Prostate gland (tissue), 2 donors: ENCODE measurements around the gene CD82.

Source experiments
- CTCF ChIP-seq, 4 experiments: fragments of 200-600 bp in 2 of 4; fragments of 450-650 bp in 2 of 4; sonication (generic) in 2 of 4; IDR thresholded peaks; 1 replicate in 3 of 4; 2 replicates in 1 of 4; pipeline ENCODE4 v1.5.1; 2016 to 2019; ENCODE audit warnings: antibody characterized with exemption in 4 of 4, mild to moderate bottlenecking in 2 of 4, moderate library complexity in 2 of 4
- POLR2A ChIP-seq: fragments of 450-650 bp; IDR thresholded peaks from one replicate; pipeline ENCODE4 v1.6.1; 2016; ENCODE audit warnings: antibody characterized with exemption, mild to moderate bottlenecking
- POLR2AphosphoS5 ChIP-seq: sonication (generic); formaldehyde crosslinking; IDR thresholded peaks from one replicate; pipeline ENCODE4 v1.6.1; 2017; ENCODE audit warnings: antibody characterized with exemption

DNA sequence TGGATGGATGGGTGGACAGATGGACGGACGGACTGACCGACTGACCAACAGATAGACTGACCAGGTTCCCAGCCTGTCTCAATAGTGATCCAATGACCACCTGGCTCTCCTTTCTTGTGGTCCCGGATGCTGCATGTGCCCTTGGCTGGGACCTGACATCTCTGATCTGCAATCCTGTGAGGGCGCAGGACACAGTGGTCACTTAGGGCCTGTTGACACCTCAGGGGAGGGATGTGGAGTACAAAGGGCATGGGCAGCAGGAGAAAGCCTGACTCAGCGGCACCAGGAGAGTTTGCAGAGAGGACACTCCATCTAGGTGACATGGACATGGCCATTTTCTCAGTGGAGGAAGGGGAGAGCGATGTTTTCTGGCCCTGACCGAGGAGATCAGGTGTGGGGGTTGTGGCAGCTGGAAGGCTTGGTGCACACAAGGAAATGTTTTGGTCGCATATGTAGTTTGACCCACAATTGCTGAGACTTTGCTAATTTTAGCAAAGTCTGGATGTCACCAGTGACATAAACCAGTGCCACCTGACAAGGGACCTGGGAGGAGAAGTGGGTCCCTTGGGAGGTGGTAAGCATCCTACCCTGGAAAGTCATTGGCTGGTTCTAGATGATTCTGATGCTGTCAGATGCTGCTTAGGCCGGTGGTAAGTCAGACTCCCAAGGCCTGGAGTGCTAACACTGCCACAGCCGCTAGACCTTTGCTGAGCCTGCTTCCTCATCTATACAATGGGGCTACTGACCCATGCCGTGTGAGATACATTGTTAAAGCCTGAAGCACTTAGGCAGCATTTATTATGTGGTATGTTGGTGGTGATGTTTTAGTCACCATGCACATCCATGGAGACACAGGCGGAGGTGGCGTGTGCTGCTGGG, 50.7 kb downstream of the CD82 start:
- TF ChIP-seq POLR2A = no peak
- no peak for TF ChIP-seq CTCF (IDR thresholded peaks at IDR 0.05)
- no peak for TF ChIP-seq POLR2AphosphoS5
